Endothelial cell of umbilical vein (primary cell): ENCODE data around the gene SH3D19. TPM values are rescaled to one million over a fixed set of nuclear protein-coding genes. Genes with fewer than 3 reads are reported as not detected.

ENCODE experiments used
- BruUV-seq: library from RNA; stranded (reverse); fragments of 400-500 nt; replicated peaks from 2 replicates; lab custom pipeline; 2021; lab: Mats Ljungman, UMichigan
- CTCF ChIA-PET: fragments of 300-600, 350-600 bp; sonication (Branson Sonifier 250); formaldehyde crosslinking; loops from one replicate; lab custom pipeline; 2021; ENCODE audit warnings: antibody characterized with exemption, inconsistent platforms; lab: Charles Lee
- POLR2A ChIA-PET: fragments of 300-600, 350-600 bp; sonication (Branson Sonifier 250); formaldehyde crosslinking; loops from one replicate; lab custom pipeline; 2021; ENCODE audit warnings: antibody characterized with exemption, inconsistent platforms; lab: Charles Lee
- DNase-seq: peaks from one replicate; pipeline ENCODE4 v3.0.0-alpha.2; 2011; ENCODE audit warnings: low read depth, low spot score
- FAIRE-seq: peaks from 2 replicates; lab custom pipeline; 2011; peaks lifted over from hg19 to GRCh38; lab: Jason Lieb, UNC
- H2AFZ ChIP-seq: 2 replicates; pipeline ENCODE4 v1.6.0; 2012; ENCODE audit warnings: low read depth, low read length, control low read depth, inconsistent platforms
- H3K27ac ChIP-seq: 2 replicates; pipeline ENCODE4 v1.5.1; 2011; ENCODE audit warnings: low read depth, mild to moderate bottlenecking, control low read depth, low read length, moderate library complexity; ENCODE audit not compliant: insufficient read depth
- H3K27me3 ChIP-seq, 2 experiments: 2 replicates each; pipeline versions ENCODE4 v1.6.0 to v1.6.1; 2011; ENCODE audit warnings: low read length in 2 of 2, mixed read lengths in 1 of 2; ENCODE audit not compliant: control insufficient read depth in 2 of 2, insufficient read depth in 2 of 2
- H3K36me3 ChIP-seq, 2 experiments: 2 replicates in 1 of 2; 3 replicates in 1 of 2; pipeline ENCODE4 v1.5.1; 2011; ENCODE audit warnings: low read length in 2 of 2, mild to moderate bottlenecking in 1 of 2, moderate library complexity in 1 of 2; ENCODE audit not compliant: control insufficient read depth in 2 of 2, insufficient read depth in 2 of 2; ENCODE audit errors: extremely low read depth in 1 of 2
- H3K4me1 ChIP-seq: 3 replicates; pipeline ENCODE4 v1.5.1; 2011; ENCODE audit warnings: mild to moderate bottlenecking, low read length; ENCODE audit not compliant: control insufficient read depth, insufficient read depth; ENCODE audit errors: extremely low read depth
- H3K4me2 ChIP-seq: 2 replicates; pipeline ENCODE4 v1.6.1; 2011; ENCODE audit warnings: low read length, control low read depth, mixed read lengths; ENCODE audit not compliant: insufficient read depth
- H3K4me3 ChIP-seq, 3 experiments: fragments of 200-600 bp in 1 of 3; sonication (generic), shearing (Covaris generic) in 1 of 3; replicated peaks in 1 of 3; 2 replicates each; pipeline ENCODE4 v1.5.1; 2011 to 2016; ENCODE audit warnings: control low read depth in 3 of 3, low read length in 3 of 3, mild to moderate bottlenecking in 2 of 3, inconsistent platforms in 1 of 3, low read depth in 1 of 3, moderate library complexity in 1 of 3; ENCODE audit not compliant: insufficient read depth in 1 of 3
- H3K79me2 ChIP-seq: 2 replicates; pipeline ENCODE4 v1.6.0; 2012; ENCODE audit warnings: low read length, inconsistent platforms; ENCODE audit not compliant: control insufficient read depth, insufficient read depth
- H3K9ac ChIP-seq: replicated peaks from 2 replicates; pipeline ENCODE3; 2011; ENCODE audit warnings: low read length, control low read depth; ENCODE audit not compliant: insufficient read depth; ENCODE audit errors: extremely low read depth
- H3K9me1 ChIP-seq: replicated peaks from 3 replicates; pipeline ENCODE4 v1.6.0; 2011; ENCODE audit warnings: mild to moderate bottlenecking, low read length; ENCODE audit not compliant: control insufficient read depth, insufficient read depth; ENCODE audit errors: extremely low read depth
- H3K9me3 ChIP-seq: replicated peaks from 2 replicates; pipeline ENCODE4 v1.5.1; 2012; ENCODE audit warnings: low read length, inconsistent platforms; ENCODE audit not compliant: control insufficient read depth, insufficient read depth
- H4K20me1 ChIP-seq: replicated peaks from 2 replicates; pipeline ENCODE3; 2011; ENCODE audit warnings: mild to moderate bottlenecking, low read length; ENCODE audit not compliant: control insufficient read depth, insufficient read depth; ENCODE audit errors: extremely low read depth
- EZH2 ChIP-seq: IDR thresholded peaks from 2 replicates; pipeline ENCODE4 v1.6.1; 2012; ENCODE audit warnings: borderline replicate concordance, low read depth, mild to moderate bottlenecking, moderate library complexity, low read length, inconsistent platforms; ENCODE audit not compliant: severe bottlenecking
- FOS ChIP-seq: IDR thresholded peaks from 2 replicates; pipeline ENCODE4 v1.6.1; 2011; ENCODE audit warnings: mild to moderate bottlenecking, low read length, moderate library complexity, borderline replicate concordance; ENCODE audit not compliant: insufficient read depth
- GATA2 ChIP-seq: IDR thresholded peaks from 2 replicates; pipeline ENCODE4 v1.7.0; 2011; ENCODE audit warnings: low read depth, mild to moderate bottlenecking, moderate library complexity, mixed read lengths, low read length; ENCODE audit not compliant: insufficient read length, insufficient read depth
- JUN ChIP-seq: IDR thresholded peaks from 2 replicates; pipeline ENCODE4 v1.6.1; 2011; ENCODE audit warnings: borderline replicate concordance, low read depth; ENCODE audit not compliant: insufficient read length, insufficient read depth
- MAX ChIP-seq: IDR thresholded peaks from 2 replicates; pipeline ENCODE4 v1.6.1; 2011; ENCODE audit not compliant: insufficient read depth, insufficient read length
- MYC ChIP-seq: IDR thresholded peaks from one replicate; pipeline ENCODE4 v1.6.1; 2011; ENCODE audit warnings: mild to moderate bottlenecking, low read depth, low read length
- POLR2A ChIP-seq: IDR thresholded peaks from 2 replicates; pipeline ENCODE4 v1.6.1; 2012; ENCODE audit warnings: low read depth, mild to moderate bottlenecking, control low read depth, low read length
- POLR2AphosphoS5 ChIP-seq: IDR thresholded peaks from 2 replicates; pipeline ENCODE4 v1.6.1; 2012; ENCODE audit warnings: low read depth, mild to moderate bottlenecking, control low read depth, low read length, moderate library complexity; ENCODE audit not compliant: insufficient read depth
- dilution Hi-C: fragments of 300-500 bp; cut with MboI; formaldehyde crosslinking; loops from one replicate; pipeline ENCODE4 v1.15.0; 2019; ENCODE audit warnings: low sequenced_read_pairs; ENCODE audit not compliant: extremely low pct_ligation_motif_present
- intact Hi-C: fragments of 100-400 bp; cut with micrococcal nuclease; formaldehyde crosslinking; loops from one replicate; pipeline ENCODE4 v1.10.0; 2022
- polyA plus RNA-seq, 4 experiments: library from polyadenylated mRNA; depleted of rRNA in 3 of 4; stranded (reverse) in 3 of 4; unstranded in 1 of 4; fragments of >200 nt; gene quantifications; 2 replicates each; pipeline versions ENCODE4 v1.2.1 to v1.2.3, GENCODE V29; 2011 to 2012; ENCODE audit warnings: missing spikeins in 1 of 4
- total RNA-seq: library from RNA; stranded (reverse); gene quantifications from 2 replicates; pipeline ENCODE4 v1.2.3, GENCODE V29; 2021
- TF ChIP-seq, protein P1 (sequence below), 2 donors: IDR thresholded peaks; 1 replicate in 1 of 2; 2 replicates in 1 of 2; pipeline ENCODE4 v1.5.1; 2011; ENCODE audit warnings: low read length in 2 of 2, mild to moderate bottlenecking in 2 of 2, moderate library complexity in 2 of 2, control low read depth in 1 of 2, inconsistent platforms in 1 of 2, low read depth in 1 of 2; ENCODE audit not compliant: insufficient read depth in 1 of 2; ENCODE audit errors: extremely low read depth in 1 of 2

Gene SH3D19
- total and polyA plus RNA-seq, 2 donors (not counting 3 experiments of a cell fraction or from before 2014, with no cell fraction given) = 37.5 to 92.8 TPM

DNA sequence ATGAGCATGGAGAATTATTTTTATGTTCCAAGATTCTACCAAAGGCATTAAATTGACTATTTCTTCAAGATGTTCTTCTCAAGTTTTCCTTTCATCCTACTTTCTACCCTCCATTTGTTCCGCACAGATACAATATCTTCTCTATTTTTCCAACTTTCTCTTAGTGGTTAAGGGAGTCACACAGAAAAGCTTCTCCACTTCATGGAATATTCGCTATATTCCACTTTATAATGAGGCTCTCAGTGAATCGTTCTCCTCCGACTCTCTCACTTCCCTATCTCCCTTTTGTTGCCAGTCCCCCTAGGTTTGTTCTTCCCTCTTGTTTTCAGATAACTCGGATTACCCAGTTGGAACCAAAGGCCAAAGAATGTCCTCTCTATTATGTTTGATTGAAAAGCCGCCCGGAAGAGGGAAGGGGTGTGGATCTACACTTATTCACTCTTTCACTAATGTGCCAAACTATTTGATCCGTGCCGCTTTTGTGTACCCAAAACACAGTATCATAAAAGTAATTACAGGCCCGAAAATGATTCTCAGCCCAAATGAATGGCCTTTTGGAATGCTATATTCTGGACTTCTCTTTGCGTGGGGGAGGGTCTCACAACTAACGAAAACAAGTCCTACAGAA is 1.2 kb downstream of the SH3D19 start:
- DNase-seq (no peak), FAIRE-seq (no peak)
- no peaks in the 10 kb centered on the region for H3K9me1 ChIP-seq
- H3K4me1 ChIP-seq = peaks cover 24% of the 10 kb centered on the region
- BruUV-seq = TSS peak; percentile 29
- H4K20me1 ChIP-seq = no peaks in the 10 kb centered on the region
- intact Hi-C loops = no loop called here
- peak overlapping the region; percentile 52 for H2AFZ ChIP-seq
- peak overlapping the region; percentile 48 to 86 (median 74) for H3K4me3 ChIP-seq
- TF ChIP-seq EZH2 (no peak), MAX (no peak), JUN (no peak), GATA2 (no peak), FOS (no peak), MYC (no peak), POLR2A (no peak), POLR2AphosphoS5 (no peak)
- TF ChIP-seq, protein P1, sequence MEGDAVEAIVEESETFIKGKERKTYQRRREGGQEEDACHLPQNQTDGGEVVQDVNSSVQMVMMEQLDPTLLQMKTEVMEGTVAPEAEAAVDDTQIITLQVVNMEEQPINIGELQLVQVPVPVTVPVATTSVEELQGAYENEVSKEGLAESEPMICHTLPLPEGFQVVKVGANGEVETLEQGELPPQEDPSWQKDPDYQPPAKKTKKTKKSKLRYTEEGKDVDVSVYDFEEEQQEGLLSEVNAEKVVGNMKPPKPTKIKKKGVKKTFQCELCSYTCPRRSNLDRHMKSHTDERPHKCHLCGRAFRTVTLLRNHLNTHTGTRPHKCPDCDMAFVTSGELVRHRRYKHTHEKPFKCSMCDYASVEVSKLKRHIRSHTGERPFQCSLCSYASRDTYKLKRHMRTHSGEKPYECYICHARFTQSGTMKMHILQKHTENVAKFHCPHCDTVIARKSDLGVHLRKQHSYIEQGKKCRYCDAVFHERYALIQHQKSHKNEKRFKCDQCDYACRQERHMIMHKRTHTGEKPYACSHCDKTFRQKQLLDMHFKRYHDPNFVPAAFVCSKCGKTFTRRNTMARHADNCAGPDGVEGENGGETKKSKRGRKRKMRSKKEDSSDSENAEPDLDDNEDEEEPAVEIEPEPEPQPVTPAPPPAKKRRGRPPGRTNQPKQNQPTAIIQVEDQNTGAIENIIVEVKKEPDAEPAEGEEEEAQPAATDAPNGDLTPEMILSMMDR (IDR thresholded peaks at IDR 0.05; ENCODE audit: extremely low read depth in 1 of 2, insufficient read depth in 1 of 2, low read depth in 1 of 2, low read length in 2 of 2) = no peak
- CTCF ChIA-PET = interaction anchor here (0.6 to 6.3 kb wide), 10 partner anchors 9 to 207 kb away, joined by 3 to 30 read pairs (median 5); partner anchors contain the start of gene PRSS48
- H3K9ac ChIP-seq = peak overlapping the region; percentile 88
- peaks cover 52% of the 10 kb centered on the region for H3K79me2 ChIP-seq
- peak overlapping the region; percentile 61 for H3K27ac ChIP-seq
- no peaks in the 10 kb centered on the region for H3K9me3 ChIP-seq
- H3K36me3 ChIP-seq = no peaks in the 10 kb centered on the region
- peak overlapping the region; percentile 99 for H3K4me2 ChIP-seq
- dilution Hi-C loops = no loop called here
- POLR2A ChIA-PET = interaction anchor here (1.0 kb wide), 1 partner anchor 98 kb away, joined by 3 read pairs; no protein-coding TSS in a partner anchor
- no peaks in the 10 kb centered on the region for H3K27me3 ChIP-seq
